Dermis microvascular lymphatic vessel endothelial cell (primary cell): Measurements from ENCODE around the gene CTNNA2. TPM values are rescaled to one million over a fixed set of nuclear protein-coding genes. Genes with fewer than 3 reads are reported as not detected.

Experiments used
- DNase-seq, 2 donors: peaks; one replicate each; pipeline versions ENCODE4 v3.0.0 to v3.0.0-alpha.2; 2010; ENCODE audit warnings: low read depth in 2 of 2
- total RNA-seq: library from RNA; depleted of rRNA; stranded (reverse); fragments of >200 nt; gene quantifications from 2 replicates; pipeline ENCODE4 v1.2.1, GENCODE V29; 2014

CTNNA2 gene
- total RNA-seq, 1 donor from 2014 or later: not detected

- no peak for DNase-seq
These were observed 1176.3 kb downstream of the CTNNA2 start for GRCh38 chr2:80689106-80689505.
